HCT116 (cell line): ENCODE measurements around the gene ZBTB21. TPM values are rescaled to one million over a fixed set of nuclear protein-coding genes. Genes with fewer than 3 reads are reported as not detected.

Experiments
- ATAC-seq: fragments of 200-7000 bp; cut with Tn5 transposase; 2 replicates; pipeline ENCODE4 v1.9.1; 2020; ENCODE audit warnings: mild to moderate bottlenecking, moderate library complexity
- BruUV-seq: library from RNA; stranded (reverse); fragments of 400-500 nt; replicated peaks from 2 replicates; lab custom pipeline; 2021; lab: Mats Ljungman, UMichigan
- CTCF ChIA-PET: fragments of 300-600 bp; sonication (Branson Sonifier 250); formaldehyde crosslinking; loops from one replicate; lab custom pipeline; 2021; ENCODE audit warnings: antibody characterized with exemption; lab: Charles Lee
- POLR2A ChIA-PET: fragments of 300-600, 350-600 bp; sonication (Branson Sonifier 250); formaldehyde crosslinking; loops from one replicate; lab custom pipeline; 2021; ENCODE audit warnings: antibody characterized with exemption; lab: Charles Lee
- RAD21 ChIA-PET, 2 experiments: fragments of 300-600 bp; sonication (Branson Sonifier 250); formaldehyde crosslinking; loops; one replicate each; lab custom pipeline; 2023; ENCODE audit warnings: low total read pairs in 2 of 2; ENCODE audit not compliant: uncharacterized antibody in 2 of 2, unreplicated experiment in 2 of 2, low non-redundant PET in 1 of 2; lab: Charles Lee
- DNase-seq: peaks from one replicate; pipeline ENCODE4 v3.0.0-alpha.2; 2010; ENCODE audit warnings: low read depth, low spot score
- H2AFZ ChIP-seq: fragments of 200-600 bp; shearing (Covaris generic), sonication (generic); 2 replicates; pipeline ENCODE4 v1.6.1; 2017; ENCODE audit warnings: low read depth, mixed run types, mixed read lengths, antibody characterized with exemption, low read length; ENCODE audit not compliant: poor library complexity, severe bottlenecking
- H3K27ac ChIP-seq: 2 replicates; pipeline ENCODE4 v1.5.1; 2012; ENCODE audit warnings: low read depth, low read length
- H3K27me3 ChIP-seq: fragments of 200-600 bp; sonication (generic); 2 replicates; pipeline ENCODE4 v1.6.1; 2016; ENCODE audit warnings: mixed run types, low read length, mixed read lengths; ENCODE audit not compliant: insufficient read depth
- H3K36me3 ChIP-seq, 2 experiments: fragments of 200-500 bp in 1 of 2; fragments of 200-600 bp in 1 of 2; sonication (Bioruptor generic) in 1 of 2; sonication (generic) in 1 of 2; 2 replicates each; pipeline versions ENCODE4 v1.5.1 to v1.6.1; 2014 to 2016; ENCODE audit warnings: low read length in 2 of 2, inconsistent platforms in 1 of 2, mixed read lengths in 1 of 2, mixed run types in 1 of 2; ENCODE audit not compliant: insufficient read depth in 2 of 2, control insufficient read depth in 1 of 2
- H3K4me1 ChIP-seq, 2 experiments: fragments of 200-600 bp in 1 of 2; sonication (generic) in 1 of 2; 2 replicates each; pipeline versions ENCODE4 v1.5.1 to v1.6.1; 2012 to 2017; ENCODE audit warnings: low read length in 2 of 2, inconsistent platforms in 1 of 2, mild to moderate bottlenecking in 1 of 2, mixed read lengths in 1 of 2, mixed run types in 1 of 2, moderate library complexity in 1 of 2; ENCODE audit not compliant: insufficient read depth in 2 of 2, control insufficient read depth in 1 of 2
- H3K4me2 ChIP-seq: fragments of 200-600 bp; sonication (generic); 2 replicates; pipeline ENCODE4 v1.6.1; 2017; ENCODE audit warnings: mixed run types, low read length, mixed read lengths
- H3K4me3 ChIP-seq, 2 experiments: fragments of 200-600 bp in 1 of 2; sonication (generic) in 1 of 2; replicated peaks in 1 of 2; 2 replicates each; pipeline ENCODE4 v1.5.1; 2011 to 2016; ENCODE audit warnings: low read length in 2 of 2, control low read depth in 1 of 2, low read depth in 1 of 2, mild to moderate bottlenecking in 1 of 2, mixed read lengths in 1 of 2, mixed run types in 1 of 2
- H3K79me2 ChIP-seq: fragments of 200-600 bp; sonication (generic); 2 replicates; pipeline ENCODE4 v1.6.1; 2017; ENCODE audit warnings: mild to moderate bottlenecking, mixed run types, low read length, moderate library complexity, mixed read lengths; ENCODE audit not compliant: insufficient read depth
- H3K9ac ChIP-seq: fragments of 200-600 bp; sonication (generic); 2 replicates; pipeline ENCODE4 v1.6.1; 2016; ENCODE audit warnings: low read length, mixed read lengths
- H3K9me2 ChIP-seq: fragments of 200-600 bp; sonication (generic), shearing (Covaris generic); 2 replicates; pipeline ENCODE4 v1.6.1; 2017; ENCODE audit warnings: mixed run types, mild to moderate bottlenecking, moderate library complexity; ENCODE audit not compliant: insufficient read depth
- H3K9me3 ChIP-seq, 2 experiments: fragments of 200-500 bp in 1 of 2; fragments of 200-600 bp in 1 of 2; sonication (Bioruptor generic) in 1 of 2; sonication (generic) in 1 of 2; 2 replicates each; pipeline ENCODE4 v1.6.1; 2014 to 2017; ENCODE audit warnings: low read length in 2 of 2, mixed read lengths in 2 of 2, inconsistent platforms in 1 of 2, low read depth in 1 of 2, mild to moderate bottlenecking in 1 of 2, mixed run types in 1 of 2, moderate library complexity in 1 of 2; ENCODE audit not compliant: control insufficient read depth in 1 of 2, insufficient read depth in 1 of 2
- H4K20me1 ChIP-seq: fragments of 200-600 bp; sonication (generic), shearing (Covaris generic); 2 replicates; pipeline ENCODE4 v1.6.1; 2017; ENCODE audit warnings: mixed run types, mild to moderate bottlenecking, moderate library complexity; ENCODE audit not compliant: insufficient read depth
- ATF3 ChIP-seq: IDR thresholded peaks from 2 replicates; pipeline ENCODE4 v1.6.1; 2012
- CEBPB ChIP-seq: IDR thresholded peaks from 2 replicates; pipeline ENCODE4 v1.6.1; 2012; ENCODE audit warnings: low read depth
- CTCF ChIP-seq, 3 experiments: fragments of 200-600 bp in 1 of 3; sonication (generic) in 1 of 3; IDR thresholded peaks in 2 of 3; conservative IDR thresholded peaks in 1 of 3; 2 replicates each; pipeline ENCODE4 v1.5.1; 2012 to 2017; ENCODE audit warnings: low read depth in 2 of 3, low read length in 2 of 3, antibody characterized with exemption in 1 of 3, borderline replicate concordance in 1 of 3, control low read depth in 1 of 3, mild to moderate bottlenecking in 1 of 3, mixed read lengths in 1 of 3, mixed run types in 1 of 3, moderate library complexity in 1 of 3; ENCODE audit not compliant: insufficient read depth in 1 of 3
- EGR1 ChIP-seq: IDR thresholded peaks from 2 replicates; pipeline ENCODE4 v1.6.1; 2012; ENCODE audit warnings: low read depth
- EZH2 ChIP-seq: fragments of 200-600 bp; sonication (generic); IDR thresholded peaks from 2 replicates; pipeline ENCODE4 v1.6.1; 2017; ENCODE audit warnings: antibody characterized with exemption, mixed run types
- FOSL1 ChIP-seq: IDR thresholded peaks from 2 replicates; pipeline ENCODE4 v1.6.1; 2012; ENCODE audit warnings: low read depth
- JUND ChIP-seq: IDR thresholded peaks from 2 replicates; pipeline ENCODE4 v1.6.1; 2012
- MAX ChIP-seq: IDR thresholded peaks from 2 replicates; pipeline ENCODE4 v1.6.1; 2012
- POLR2A ChIP-seq: IDR thresholded peaks from 2 replicates; pipeline ENCODE4 v1.7.0; 2011; ENCODE audit warnings: borderline replicate concordance; ENCODE audit not compliant: insufficient read depth, insufficient read length; ENCODE audit errors: extremely low read depth
- POLR2AphosphoS5 ChIP-seq: IDR thresholded peaks from 2 replicates; pipeline ENCODE4 v1.6.1; 2011; ENCODE audit warnings: mild to moderate bottlenecking, low read depth, low read length, moderate library complexity
- RAD21 ChIP-seq: IDR thresholded peaks from 2 replicates; pipeline ENCODE4 v1.6.1; 2012; ENCODE audit warnings: low read depth, mild to moderate bottlenecking
- REST ChIP-seq: IDR thresholded peaks from 2 replicates; pipeline ENCODE4 v1.6.1; 2012; ENCODE audit warnings: low read depth
- SIN3A ChIP-seq: IDR thresholded peaks from 2 replicates; pipeline ENCODE4 v1.6.1; 2012; ENCODE audit warnings: low read depth
- SP1 ChIP-seq: IDR thresholded peaks from 2 replicates; pipeline ENCODE4 v1.6.1; 2012; ENCODE audit warnings: low read depth
- TCF7L2 ChIP-seq: IDR thresholded peaks from 2 replicates; pipeline ENCODE4 v1.7.0; 2011; ENCODE audit warnings: borderline replicate concordance, inconsistent platforms; ENCODE audit not compliant: insufficient read depth, insufficient read length; ENCODE audit errors: extremely low read depth
- ZBTB33 ChIP-seq: IDR thresholded peaks from 2 replicates; pipeline ENCODE4 v1.6.1; 2011; ENCODE audit warnings: mild to moderate bottlenecking, low read length, moderate library complexity; ENCODE audit not compliant: insufficient replicate concordance; ENCODE audit errors: extremely low read depth
- ZFX ChIP-seq: fragments of 450-650 bp; IDR thresholded peaks from 2 replicates; pipeline ENCODE4 v1.6.1; 2017
- ZNF274 ChIP-seq: fragments of 200-500 bp; sonication (Bioruptor generic); IDR thresholded peaks from 2 replicates; pipeline ENCODE4 v1.6.1; 2014; ENCODE audit warnings: mild to moderate bottlenecking, low read depth, low read length, inconsistent platforms
- intact Hi-C: fragments of 100-400 bp; cut with micrococcal nuclease; formaldehyde crosslinking; loops from 2 replicates; pipeline ENCODE4 v1.10.0; 2022
- total RNA-seq: library from RNA; stranded (reverse); gene quantifications from one replicate; pipeline ENCODE4 v1.2.1, GENCODE V29; 2021; ENCODE audit not compliant: unreplicated experiment

Gene ZBTB21
- total RNA-seq, 1 experiment from 2014 or later: 28.7 TPM

GRCh38 chr21:41985662-41986416, 24.3 kb downstream of the ZBTB21 start:
- CTCF ChIA-PET: no interaction called here
- POLR2A ChIA-PET: no interaction called here
- Histone ChIP-seq H3K9me3 (no peaks in the 10 kb centered on the region), H3K79me2 (no peaks in the 10 kb centered on the region), H3K27ac (no peak overlapping the region), H3K9me2 (no peaks in the 10 kb centered on the region), H3K4me2 (no peak overlapping the region), H3K27me3 (no peaks in the 10 kb centered on the region), H2AFZ (no peak overlapping the region), H3K9ac (no peak overlapping the region), H4K20me1 (no peaks in the 10 kb centered on the region), H3K36me3 (no peaks in the 10 kb centered on the region), H3K4me1 (no peaks in the 10 kb centered on the region), H3K4me3 (no peak overlapping the region)
- intact Hi-C loops: no loop called here
- TF ChIP-seq REST: no peak
- TF ChIP-seq POLR2AphosphoS5: no peak; the same call in 1 of the 2 replicates
- no peak for TF ChIP-seq EZH2
- no peak for TF ChIP-seq ZFX
- no peak for TF ChIP-seq CTCF (IDR thresholded peaks at IDR 0.05 in 2 of 3, conservative IDR thresholded peaks at IDR 0.05 in 1 of 3; ENCODE audit: borderline replicate concordance in 1 of 3, insufficient read depth in 1 of 3, low read depth in 2 of 3, low read length in 2 of 3)
- TF ChIP-seq CEBPB: no peak
- TF ChIP-seq MAX: no peak
- no peak for TF ChIP-seq ZBTB33
- TF ChIP-seq SP1: no peak
- no peak for TF ChIP-seq TCF7L2
- no peak for TF ChIP-seq ATF3
- TF ChIP-seq FOSL1: no peak
- TF ChIP-seq JUND: no peak
- no peak for TF ChIP-seq EGR1
- TF ChIP-seq POLR2A: no peak
- no peak for TF ChIP-seq RAD21
- no peak for TF ChIP-seq ZNF274
- TF ChIP-seq SIN3A: no peak
- no peak for DNase-seq
- ATAC-seq: no peak
- RAD21 ChIA-PET: no interaction called here
- BruUV-seq: no TSS peak
